Glutamatergic neuron (in vitro differentiated cells): ENCODE results near the gene HCST. TPM values are rescaled to one million over a fixed set of nuclear protein-coding genes. Genes with fewer than 3 reads are reported as not detected.
"Not testable (repeated sequence)": the region's sequence is repeated elsewhere in the genome, so short reads cannot be mapped to it uniquely, and the experiment has no call there.

Experiments used
- DNase-seq: peaks from one replicate; pipeline ENCODE4 v3.0.0; 2022
- H3K27ac Mint-ChIP-seq: one replicate; pipeline ENCODE4 v1.8.0; 2020; ENCODE audit warnings: mild to moderate bottlenecking, mixed read lengths, inconsistent platforms; ENCODE audit not compliant: unreplicated experiment
- H3K27me3 Mint-ChIP-seq: one replicate; pipeline ENCODE4 v1.8.0; 2020; ENCODE audit warnings: mild to moderate bottlenecking, moderate library complexity, mixed read lengths, inconsistent platforms; ENCODE audit not compliant: unreplicated experiment
- H3K36me3 Mint-ChIP-seq: one replicate; pipeline ENCODE4 v1.8.0; 2020; ENCODE audit warnings: mild to moderate bottlenecking, mixed read lengths, inconsistent platforms; ENCODE audit not compliant: unreplicated experiment
- H3K4me1 Mint-ChIP-seq: one replicate; pipeline ENCODE4 v1.8.0; 2020; ENCODE audit warnings: mild to moderate bottlenecking, low read depth, mixed read lengths, inconsistent platforms; ENCODE audit not compliant: unreplicated experiment
- H3K4me3 Mint-ChIP-seq: one replicate; pipeline ENCODE4 v1.8.0; 2020; ENCODE audit warnings: mild to moderate bottlenecking, mixed read lengths, inconsistent platforms; ENCODE audit not compliant: unreplicated experiment
- H3K9me3 Mint-ChIP-seq: one replicate; pipeline ENCODE4 v1.8.0; 2020; ENCODE audit warnings: mild to moderate bottlenecking, moderate library complexity, mixed read lengths, inconsistent platforms; ENCODE audit not compliant: unreplicated experiment
- CTCF ChIP-seq: fragments of 200-600 bp; sonication (generic); IDR thresholded peaks from one replicate; pipeline ENCODE4 v1.5.0; 2021; ENCODE audit not compliant: partially characterized antibody, unreplicated experiment
- total RNA-seq: library from RNA; stranded (reverse); fragmentation: NEBNext Ultra II Directional; extraction: Animal tissue kit (Norgen Biotek cat#: 25700); gene quantifications from one replicate; pipeline ENCODE4 v1.2.1, GENCODE V29; 2021; ENCODE audit not compliant: unreplicated experiment

Gene HCST
- total RNA-seq, 1 donor from 2014 or later = not detected

GRCh38 chr19:35887197-35887596 lies 15.1 kb upstream of the HCST start:
- DNase-seq = no peak
- Mint-ChIP-seq H3K27me3 (peaks cover 5% of the 10 kb centered on the region), H3K27ac (no peak overlapping the region), H3K4me1 (peaks cover 15% of the 10 kb centered on the region), H3K9me3 (peaks cover 3% of the 10 kb centered on the region), H3K4me3 (no peak overlapping the region), H3K36me3 (peaks cover 12% of the 10 kb centered on the region)
- TF ChIP-seq CTCF = no peak

- Mint-ChIP-seq H3K9me3 (peaks cover 1% of the 10 kb centered on the region), H3K27ac (no peak overlapping the region), H3K36me3 (peaks cover 12% of the 10 kb centered on the region), H3K4me1 (peaks cover 9% of the 10 kb centered on the region), H3K27me3 (peaks cover 5% of the 10 kb centered on the region), H3K4me3 (no peak overlapping the region)
- TF ChIP-seq CTCF = no peak
- no peak for DNase-seq
These were observed 13.9 kb upstream of the HCST start for GRCh38 chr19:35888398-35888797.

- H3K27me3 Mint-ChIP-seq = peaks cover 5% of the 10 kb centered on the region
- TF ChIP-seq CTCF = no peak
- H3K4me3 Mint-ChIP-seq = no peak overlapping the region
These were observed 12.8 kb upstream of the HCST start for GRCh38 chr19:35889370-35890112.

GRCh38 chr19:35890113-35890650 lies 12.1 kb upstream of the HCST start:
- Mint-ChIP-seq H3K4me1 (peaks cover 9% of the 10 kb centered on the region), H3K27me3 (peaks cover 4% of the 10 kb centered on the region), H3K9me3 (peaks cover 1% of the 10 kb centered on the region), H3K36me3 (peaks cover 12% of the 10 kb centered on the region), H3K4me3 (no peak overlapping the region), H3K27ac (peak overlapping the region; percentile 83)
- TF ChIP-seq CTCF = no peak
- DNase-seq = no peak

More at GRCh38 chr19:35889370-35890112, 12.8 kb upstream of the HCST start:
- Mint-ChIP-seq H3K9me3 (peaks cover 1% of the 10 kb centered on the region), H3K4me1 (peaks cover 9% of the 10 kb centered on the region), H3K36me3 (peaks cover 12% of the 10 kb centered on the region), H3K27ac (peak overlapping the region; percentile 62)
- peak; percentile 42 for DNase-seq

- not testable (repeated sequence) for H3K27ac Mint-ChIP-seq, H3K4me1 Mint-ChIP-seq, H3K4me3 Mint-ChIP-seq, DNase-seq, H3K9me3 Mint-ChIP-seq, H3K27me3 Mint-ChIP-seq
- H3K36me3 Mint-ChIP-seq = peaks cover 12% of the 10 kb centered on the region
These were observed 10.5 kb upstream of the HCST start for GRCh38 chr19:35891819-35892218.
